Activated naive CD4-positive, alpha-beta T cell treated with anti-CD3 and anti-CD28 coated beads, Interleukin-2, amount 50 U/mL, for 24 hours (primary cell): ENCODE data around the gene TAF13.

ENCODE experiments used
- H3K27ac Mint-ChIP-seq: one replicate; pipeline ENCODE4 v1.8.0; 2021; ENCODE audit warnings: mild to moderate bottlenecking, mixed read lengths
- H3K27me3 Mint-ChIP-seq: one replicate; pipeline ENCODE4 v1.8.0; 2021; ENCODE audit warnings: mixed read lengths
- H3K36me3 Mint-ChIP-seq: one replicate; pipeline ENCODE4 v1.8.0; 2021; ENCODE audit warnings: mixed read lengths
- H3K4me1 Mint-ChIP-seq: one replicate; pipeline ENCODE4 v1.8.0; 2021; ENCODE audit warnings: mixed read lengths
- H3K4me3 Mint-ChIP-seq: one replicate; pipeline ENCODE4 v1.8.0; 2021; ENCODE audit warnings: mild to moderate bottlenecking, mixed read lengths
- H3K9me3 Mint-ChIP-seq: one replicate; pipeline ENCODE4 v1.8.0; 2021; ENCODE audit warnings: mixed read lengths

TAF13 gene

GRCh38 chr1:109075531-109076490 lies at the start of gene TAF13:
Gene TAF13, minus strand, starts transcription at chr1:109076003. Its CDS starts 56 bp downstream, at chr1:109075947.
- H3K27ac Mint-ChIP-seq = peak within 1 kb of the TSS; percentile 93
- no peaks in the 10 kb centered on the region for H3K27me3 Mint-ChIP-seq
- H3K36me3 Mint-ChIP-seq = peaks cover 6% of the 10 kb centered on the region
- H3K4me3 Mint-ChIP-seq = peak within 1 kb of the TSS; percentile 94
- H3K4me1 Mint-ChIP-seq = peaks cover 24% of the 10 kb centered on the region
- no peaks in the 10 kb centered on the region for H3K9me3 Mint-ChIP-seq

GRCh38 chr1:109120356-109120755 lies 44.6 kb upstream of the TAF13 start:
- Mint-ChIP-seq H3K9me3 (no peaks in the 10 kb centered on the region), H3K27ac (no peak overlapping the region), H3K27me3 (no peaks in the 10 kb centered on the region), H3K4me3 (no peak overlapping the region), H3K36me3 (no peaks in the 10 kb centered on the region), H3K4me1 (peaks cover 11% of the 10 kb centered on the region)

- Mint-ChIP-seq H3K27ac (no peak overlapping the region), H3K36me3 (no peaks in the 10 kb centered on the region), H3K9me3 (no peaks in the 10 kb centered on the region), H3K4me1 (peaks cover 32% of the 10 kb centered on the region), H3K4me3 (no peak overlapping the region), H3K27me3 (no peaks in the 10 kb centered on the region)
Observed at GRCh38 chr1:109118089-109118488, 42.3 kb upstream of the TAF13 start.

GRCh38 chr1:109116286-109116685 lies 40.5 kb upstream of the TAF13 start:
- peak overlapping the region; percentile 82 for H3K27ac Mint-ChIP-seq
- no peaks in the 10 kb centered on the region for H3K36me3 Mint-ChIP-seq
- H3K4me1 Mint-ChIP-seq = peaks cover 43% of the 10 kb centered on the region
- H3K9me3 Mint-ChIP-seq = no peaks in the 10 kb centered on the region
- H3K27me3 Mint-ChIP-seq = no peaks in the 10 kb centered on the region
- no peak overlapping the region for H3K4me3 Mint-ChIP-seq

GRCh38 chr1:109115685-109116084 lies 39.9 kb upstream of the TAF13 start:
- H3K9me3 Mint-ChIP-seq = no peaks in the 10 kb centered on the region
- H3K4me3 Mint-ChIP-seq = peak overlapping the region; percentile 57
- H3K4me1 Mint-ChIP-seq = peaks cover 43% of the 10 kb centered on the region
- H3K27me3 Mint-ChIP-seq = no peaks in the 10 kb centered on the region
- peak overlapping the region; percentile 82 for H3K27ac Mint-ChIP-seq
- no peaks in the 10 kb centered on the region for H3K36me3 Mint-ChIP-seq

GRCh38 chr1:109114342-109114674 lies 38.5 kb upstream of the TAF13 start:
- H3K4me1 Mint-ChIP-seq = peaks cover 43% of the 10 kb centered on the region
- no peaks in the 10 kb centered on the region for H3K9me3 Mint-ChIP-seq
- peak overlapping the region; percentile 31 for H3K27ac Mint-ChIP-seq
- H3K27me3 Mint-ChIP-seq = no peaks in the 10 kb centered on the region
- peak overlapping the region; percentile 88 for H3K4me3 Mint-ChIP-seq
- H3K36me3 Mint-ChIP-seq = no peaks in the 10 kb centered on the region

GRCh38 chr1:109113590-109114341 lies 38.0 kb upstream of the TAF13 start, which contains the start of gene ELAPOR1:
Gene ELAPOR1, plus strand, starts transcription at chr1:109114115. Its CDS starts 69 bp downstream, at chr1:109114184.
- Mint-ChIP-seq H3K27me3 (no peaks in the 10 kb centered on the region), H3K27ac (peak within 1 kb of the TSS; percentile 90), H3K4me3 (peak within 1 kb of the TSS; percentile 88), H3K4me1 (peaks cover 43% of the 10 kb centered on the region), H3K36me3 (no peaks in the 10 kb centered on the region), H3K9me3 (no peaks in the 10 kb centered on the region)

GRCh38 chr1:109112652-109113285 lies 37.0 kb upstream of the TAF13 start:
- Mint-ChIP-seq H3K27ac (peak overlapping the region; percentile 90), H3K4me3 (peak overlapping the region; percentile 88), H3K36me3 (no peaks in the 10 kb centered on the region)

GRCh38 chr1:109112056-109112651 lies 36.4 kb upstream of the TAF13 start:
- Mint-ChIP-seq H3K36me3 (no peaks in the 10 kb centered on the region), H3K27me3 (no peaks in the 10 kb centered on the region), H3K4me3 (no peak overlapping the region), H3K9me3 (no peaks in the 10 kb centered on the region), H3K27ac (no peak overlapping the region), H3K4me1 (peaks cover 43% of the 10 kb centered on the region)

More at GRCh38 chr1:109112652-109113285, 37.0 kb upstream of the TAF13 start:
- Mint-ChIP-seq H3K9me3 (no peaks in the 10 kb centered on the region), H3K4me1 (peaks cover 43% of the 10 kb centered on the region), H3K27me3 (no peaks in the 10 kb centered on the region)

GRCh38 chr1:109111386-109112055 lies 35.7 kb upstream of the TAF13 start:
- peak overlapping the region; percentile 9 for H3K27ac Mint-ChIP-seq

GRCh38 chr1:109109906-109110305 lies 34.1 kb upstream of the TAF13 start:
- no peaks in the 10 kb centered on the region for H3K36me3 Mint-ChIP-seq
- H3K27me3 Mint-ChIP-seq = no peaks in the 10 kb centered on the region
- H3K27ac Mint-ChIP-seq = no peak overlapping the region
- H3K9me3 Mint-ChIP-seq = no peaks in the 10 kb centered on the region
- peaks cover 27% of the 10 kb centered on the region for H3K4me1 Mint-ChIP-seq
- H3K4me3 Mint-ChIP-seq = no peak overlapping the region

More at GRCh38 chr1:109111386-109112055, 35.7 kb upstream of the TAF13 start:
- Mint-ChIP-seq H3K4me3 (no peak overlapping the region), H3K36me3 (no peaks in the 10 kb centered on the region), H3K9me3 (no peaks in the 10 kb centered on the region), H3K4me1 (peaks cover 43% of the 10 kb centered on the region), H3K27me3 (no peaks in the 10 kb centered on the region)

GRCh38 chr1:109107785-109108184 lies 32.0 kb upstream of the TAF13 start:
- no peaks in the 10 kb centered on the region for H3K9me3 Mint-ChIP-seq
- H3K27me3 Mint-ChIP-seq = no peaks in the 10 kb centered on the region
- H3K27ac Mint-ChIP-seq = no peak overlapping the region
- H3K36me3 Mint-ChIP-seq = no peaks in the 10 kb centered on the region
- peaks cover 8% of the 10 kb centered on the region for H3K4me1 Mint-ChIP-seq
- no peak overlapping the region for H3K4me3 Mint-ChIP-seq

GRCh38 chr1:109105881-109106280 lies 30.1 kb upstream of the TAF13 start:
- H3K36me3 Mint-ChIP-seq = peaks cover 3% of the 10 kb centered on the region
- no peak overlapping the region for H3K4me3 Mint-ChIP-seq
- H3K27ac Mint-ChIP-seq = no peak overlapping the region
- H3K4me1 Mint-ChIP-seq = peaks cover 8% of the 10 kb centered on the region
- H3K27me3 Mint-ChIP-seq = no peaks in the 10 kb centered on the region
- no peaks in the 10 kb centered on the region for H3K9me3 Mint-ChIP-seq

- Mint-ChIP-seq H3K27ac (no peak overlapping the region), H3K4me1 (peaks cover 8% of the 10 kb centered on the region), H3K36me3 (peaks cover 5% of the 10 kb centered on the region), H3K9me3 (no peaks in the 10 kb centered on the region), H3K27me3 (no peaks in the 10 kb centered on the region), H3K4me3 (no peak overlapping the region)
Observed at GRCh38 chr1:109104364-109105151, 28.8 kb upstream of the TAF13 start.
